Right cardiac atrium (tissue), 5 donors: ENCODE data around the gene C1orf52. TPM values are rescaled to one million over a fixed set of nuclear protein-coding genes. Genes with fewer than 3 reads are reported as not detected.
A peak's percentile ranks its signal among the peaks of the same experiment; 100 is the strongest.

ENCODE experiments used
- ATAC-seq, 2 donors: fragments of 200-7000 bp; cut with Tn5 transposase; one replicate each; pipeline versions ENCODE4 v1.8.0 to v1.9.1; 2020; ENCODE audit warnings: moderate library complexity in 2 of 2, mild to moderate bottlenecking in 1 of 2
- DNase-seq, 3 donors: peaks; one replicate each; pipeline ENCODE4 v3.0.0-alpha.2; 2020
- H3K27ac ChIP-seq: one replicate; pipeline ENCODE4 v1.5.1; 2013; ENCODE audit warnings: mild to moderate bottlenecking, low read length, control low read depth, moderate library complexity
- H3K27me3 ChIP-seq: one replicate; pipeline ENCODE4 v1.6.1; 2013; ENCODE audit not compliant: control insufficient read depth, insufficient read depth
- H3K4me1 ChIP-seq: one replicate; pipeline ENCODE4 v1.6.1; 2013; ENCODE audit warnings: low read length; ENCODE audit not compliant: control insufficient read depth, insufficient read depth
- H3K4me3 ChIP-seq: one replicate; pipeline ENCODE4 v1.5.1; 2013; ENCODE audit warnings: low read length, control low read depth
- H3K9me3 ChIP-seq: one replicate; pipeline ENCODE4 v1.6.1; 2013; ENCODE audit warnings: low read length; ENCODE audit not compliant: control insufficient read depth
- WGBS: extraction: QIAGEN DNeasy Blood & Tissue Kit; methylation state at CpG from one replicate; pipeline ENCODE4 v1.1.7; 2013; 5-methylcytosine and 5-hydroxymethylcytosine counted together
- intact Hi-C, 4 donors: fragments of 100-400 bp; cut with DNase I; formaldehyde crosslinking; loops; one replicate each; pipeline versions ENCODE4 v1.11.0 to v1.14.0; 2022 to 2023
- polyA plus RNA-seq: library from polyadenylated mRNA; stranded (reverse); fragments of 200-250 nt; gene quantifications from one replicate; pipeline ENCODE4 v1.2.3, GENCODE V29; 2013
- total RNA-seq, 4 donors: library from RNA; stranded (reverse); fragmentation: NEBNext Ultra II Directional; extraction: Animal tissue kit (Norgen Biotek cat#: 25700); gene quantifications; one replicate each; pipeline ENCODE4 v1.2.1, GENCODE V29; 2021
- donor health status: healthy with polysubstance abuse.
- donor health status: DM: no; HTN: yes; CAD: no.
- donor health status: DM: no; HTN: no; CAD: no.
- donor health status: DM: no; HTN: yes; CAD: no; lungs with severe emphysema.
- donor health status: DM: yes; HTN: yes; CAD: no.

Gene C1orf52
- total and polyA plus RNA-seq, 5 donors = 15.0 to 20.1 (median 17.5) TPM

DNA sequence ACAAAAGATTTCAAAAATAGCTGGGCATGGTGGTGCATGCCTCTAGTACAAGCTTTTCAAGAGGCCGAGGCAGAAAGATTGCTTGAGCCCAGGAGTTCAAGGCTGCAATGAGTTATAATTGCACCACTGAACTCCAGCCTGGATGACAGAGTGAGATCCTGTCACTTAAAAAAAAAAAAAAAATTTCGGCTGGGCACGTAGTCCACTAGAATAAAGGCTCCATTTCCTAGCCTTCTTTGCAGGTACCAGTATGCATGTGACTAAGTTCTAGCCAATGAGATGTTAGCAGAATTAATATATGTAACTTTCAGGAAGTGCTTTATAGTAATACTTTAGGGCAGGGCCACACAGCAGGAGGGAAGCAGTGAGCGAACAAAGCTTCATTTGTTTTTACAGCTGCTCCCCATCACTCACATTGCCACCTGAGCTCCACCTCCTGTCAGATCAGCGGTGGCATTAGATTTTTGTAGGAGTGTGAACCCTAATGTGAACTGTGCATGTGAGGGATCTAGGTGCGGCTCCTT is 29.8 kb downstream of the C1orf52 start:
- H3K4me3 ChIP-seq = no peak overlapping the region
- 63% methylated on average over 6 of the region's 6 CpGs for WGBS
- peak in 1 of 2 donors; percentile 40 for ATAC-seq
- H3K9me3 ChIP-seq = no peaks in the 10 kb centered on the region
- H3K4me1 ChIP-seq = peaks cover 2% of the 10 kb centered on the region
- H3K27ac ChIP-seq = peak overlapping the region; percentile 89
- H3K27me3 ChIP-seq = no peaks in the 10 kb centered on the region
- intact Hi-C loops = no loop called here
- DNase-seq = no peak

DNA sequence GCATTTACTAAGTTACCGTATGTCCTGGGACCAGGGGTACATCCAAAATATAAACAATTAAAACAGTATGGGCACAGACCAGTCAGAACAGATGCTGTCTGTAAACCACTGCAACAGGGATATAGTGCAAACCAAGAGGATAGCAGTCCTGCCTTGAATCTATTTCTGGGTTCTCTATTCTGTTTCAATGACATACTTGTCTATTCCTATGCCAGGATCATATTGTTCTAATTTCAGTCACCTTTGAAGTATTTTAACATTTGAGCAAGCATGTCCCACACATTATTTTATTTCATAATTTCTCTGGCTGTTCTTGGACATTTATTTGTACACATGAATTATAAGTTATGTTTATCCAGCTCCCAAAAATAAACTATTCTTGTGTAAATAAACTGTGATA is 30.5 kb downstream of the C1orf52 start:
- intact Hi-C loops = no loop called here
- H3K9me3 ChIP-seq = no peaks in the 10 kb centered on the region
- WGBS = 47% methylated on average over 1 of the region's 1 CpG
- H3K27me3 ChIP-seq = no peaks in the 10 kb centered on the region
- DNase-seq = no peak
- peaks cover 2% of the 10 kb centered on the region for H3K4me1 ChIP-seq
- no peak overlapping the region for H3K27ac ChIP-seq
- H3K4me3 ChIP-seq = no peak overlapping the region
- ATAC-seq = peak; percentile 71 to 78

DNA sequence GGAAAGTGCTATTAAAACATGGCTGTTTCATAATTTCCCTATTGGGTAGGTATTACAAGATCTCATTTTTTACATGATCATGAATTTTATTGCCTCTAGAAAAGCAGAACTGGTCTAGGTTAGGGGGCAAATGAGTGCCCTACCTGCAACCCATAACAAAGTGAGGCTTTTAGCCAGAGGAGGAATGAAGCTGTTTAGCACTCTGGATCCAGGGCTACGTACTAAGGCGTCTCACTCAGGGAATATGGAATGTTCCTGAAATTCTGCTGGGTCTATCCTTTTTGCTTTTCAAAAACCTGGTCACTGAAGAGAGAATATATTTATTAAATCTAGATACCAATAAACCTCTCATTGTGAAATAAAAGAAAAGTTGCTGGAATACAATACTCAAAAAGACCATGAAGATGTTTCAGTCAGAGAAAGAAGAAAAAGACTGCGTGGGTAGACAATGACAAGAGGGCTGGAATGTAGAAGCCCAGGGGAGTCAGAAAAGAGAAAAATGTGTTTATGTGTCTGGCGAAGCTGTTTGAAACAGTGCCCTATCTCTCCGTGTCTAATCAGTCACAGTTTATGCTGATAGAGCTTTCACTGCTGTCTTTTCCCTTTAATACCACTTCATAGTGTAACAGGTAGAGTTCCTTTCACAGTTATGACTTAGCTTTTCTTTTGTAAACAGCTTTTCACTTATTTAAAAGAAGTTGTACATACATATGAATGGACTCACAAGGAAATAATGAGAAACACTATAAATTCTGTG is 33.7 kb downstream of the C1orf52 start:
- no peak overlapping the region for H3K4me3 ChIP-seq
- peaks cover 2% of the 10 kb centered on the region for H3K4me1 ChIP-seq
- WGBS = 39% methylated on average over 5 of the region's 5 CpGs
- DNase-seq (no peak), ATAC-seq (no peak)
- H3K9me3 ChIP-seq = no peaks in the 10 kb centered on the region
- intact Hi-C loops = no loop called here
- H3K27me3 ChIP-seq = no peaks in the 10 kb centered on the region
- H3K27ac ChIP-seq = peak overlapping the region; percentile 50

DNA sequence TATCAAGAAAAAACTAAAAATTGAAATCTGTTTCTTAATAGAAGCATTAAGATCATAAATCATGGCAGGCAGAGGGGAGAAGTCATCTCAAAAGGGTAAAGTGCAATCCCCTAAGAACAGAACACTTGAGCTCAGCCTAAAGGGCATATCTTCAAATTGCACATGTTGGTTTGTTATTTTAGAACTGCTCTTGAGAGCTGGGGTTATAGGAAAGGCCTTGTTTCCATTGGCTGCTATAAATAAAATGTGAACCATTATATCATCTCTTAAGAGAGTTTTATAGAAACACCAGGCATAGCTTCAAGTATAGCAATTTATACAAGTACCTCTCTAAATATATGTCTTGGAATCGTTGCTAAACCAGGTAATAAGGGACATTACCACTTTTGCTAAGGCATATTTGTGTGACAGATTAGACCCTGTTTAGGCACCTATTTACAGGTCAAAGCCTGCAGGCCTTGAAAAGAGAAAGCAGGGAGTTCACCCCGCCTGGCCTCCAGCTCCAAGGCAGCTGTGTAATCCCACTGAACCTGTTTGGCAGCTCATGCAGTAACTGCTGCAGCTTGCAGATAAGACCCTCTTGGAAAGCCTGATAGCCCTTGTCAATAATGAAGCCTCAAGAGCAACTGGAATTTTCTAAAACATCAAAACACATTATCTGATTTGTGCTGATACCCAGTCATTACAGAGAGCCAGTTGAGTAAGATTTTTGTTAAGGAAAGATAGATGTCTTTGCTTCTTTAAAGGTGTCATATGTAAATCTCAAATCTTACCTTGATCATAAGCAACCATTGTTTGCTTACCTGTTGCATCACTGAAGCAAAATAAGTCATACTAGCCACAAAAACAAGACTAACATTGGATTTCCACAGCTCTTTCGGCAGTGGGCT is 34.5 kb downstream of the C1orf52 start:
- WGBS = 44% methylated on average over 3 of the region's 3 CpGs
- ATAC-seq (peak; percentile 68 to 72), DNase-seq (no peak)
- intact Hi-C loops = no loop called here
- no peak overlapping the region for H3K4me3 ChIP-seq
- no peaks in the 10 kb centered on the region for H3K27me3 ChIP-seq
- H3K9me3 ChIP-seq = no peaks in the 10 kb centered on the region
- peak overlapping the region; percentile 86 for H3K27ac ChIP-seq
- peaks cover 2% of the 10 kb centered on the region for H3K4me1 ChIP-seq

DNA sequence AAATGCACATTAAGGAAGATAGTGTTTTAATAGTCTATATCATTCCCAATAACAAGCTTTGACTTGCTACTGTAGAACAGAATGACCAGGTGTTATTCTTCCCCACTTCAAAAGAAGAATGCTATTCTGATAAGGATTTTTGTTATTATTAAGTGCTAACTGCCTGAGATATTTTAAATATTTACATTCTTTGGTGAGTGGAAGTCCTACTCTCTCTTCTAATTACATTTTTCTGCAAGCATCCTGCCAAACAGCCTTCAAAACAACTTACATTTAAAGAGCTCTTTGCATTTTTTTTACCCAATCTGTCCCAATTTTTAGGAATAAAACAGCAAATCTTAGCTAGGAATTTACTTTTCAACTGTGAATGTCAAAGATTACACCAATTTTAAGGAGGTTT is 35.2 kb downstream of the C1orf52 start:
- no peaks in the 10 kb centered on the region for H3K27me3 ChIP-seq
- ATAC-seq (no peak), DNase-seq (no peak)
- H3K4me3 ChIP-seq = no peak overlapping the region
- H3K4me1 ChIP-seq = peaks cover 2% of the 10 kb centered on the region
- no peaks in the 10 kb centered on the region for H3K9me3 ChIP-seq
- no peak overlapping the region for H3K27ac ChIP-seq
- intact Hi-C loops = no loop called here

DNA sequence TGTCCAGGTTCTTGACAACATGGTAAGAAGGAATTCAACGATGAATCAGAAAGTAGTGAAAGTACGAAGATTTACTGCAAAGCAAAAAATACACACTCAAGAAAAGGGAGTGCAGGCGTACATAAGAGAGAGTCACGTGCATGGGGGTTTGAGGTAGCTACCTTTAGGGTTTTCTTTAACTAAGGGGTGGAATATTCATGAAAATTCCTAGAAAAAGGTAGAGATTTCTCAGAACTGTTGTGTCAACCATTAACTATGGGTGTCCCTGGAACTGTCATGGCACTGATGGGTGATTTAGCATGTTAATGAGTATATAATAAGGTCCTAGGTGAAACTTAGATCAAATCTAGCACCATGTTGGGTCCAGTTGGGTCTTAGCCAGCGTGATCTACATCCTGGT is 36.1 kb downstream of the C1orf52 start:
- no peaks in the 10 kb centered on the region for H3K9me3 ChIP-seq
- intact Hi-C loops = no loop called here
- no peak overlapping the region for H3K4me3 ChIP-seq
- 66% methylated on average over 5 of the region's 5 CpGs for WGBS
- H3K27ac ChIP-seq = no peak overlapping the region
- ATAC-seq (no peak), DNase-seq (no peak)
- peaks cover 2% of the 10 kb centered on the region for H3K4me1 ChIP-seq
- H3K27me3 ChIP-seq = no peaks in the 10 kb centered on the region

DNA sequence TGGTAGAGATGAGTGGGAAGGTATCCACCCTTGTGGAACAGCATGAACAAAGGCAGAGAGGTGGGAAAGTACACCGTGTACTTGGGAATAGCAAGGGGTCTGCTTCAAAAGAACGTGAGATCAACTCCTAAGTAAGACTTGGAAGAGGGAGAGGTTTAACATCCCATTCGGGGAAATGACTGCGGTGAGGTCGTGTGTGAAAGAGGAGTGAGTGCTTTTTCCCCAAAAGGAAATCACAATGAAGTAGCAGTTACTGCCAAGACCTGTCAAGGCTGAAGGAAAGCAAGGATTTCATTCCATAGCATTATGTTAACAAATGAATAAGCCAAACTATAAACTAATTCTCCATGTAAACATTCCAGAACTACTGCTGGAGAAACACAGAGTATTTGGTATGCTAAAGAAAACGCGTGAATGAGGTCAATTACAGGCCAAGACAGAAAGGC is 38.7 kb downstream of the C1orf52 start:
- DNase-seq (no peak), ATAC-seq (no peak)
- H3K27ac ChIP-seq = no peak overlapping the region
- intact Hi-C loops = no loop called here
- no peak overlapping the region for H3K4me3 ChIP-seq
- H3K27me3 ChIP-seq = no peaks in the 10 kb centered on the region
- H3K9me3 ChIP-seq = no peaks in the 10 kb centered on the region
- H3K4me1 ChIP-seq = peaks cover 2% of the 10 kb centered on the region
- 18% methylated on average over 7 of the region's 7 CpGs for WGBS

DNA sequence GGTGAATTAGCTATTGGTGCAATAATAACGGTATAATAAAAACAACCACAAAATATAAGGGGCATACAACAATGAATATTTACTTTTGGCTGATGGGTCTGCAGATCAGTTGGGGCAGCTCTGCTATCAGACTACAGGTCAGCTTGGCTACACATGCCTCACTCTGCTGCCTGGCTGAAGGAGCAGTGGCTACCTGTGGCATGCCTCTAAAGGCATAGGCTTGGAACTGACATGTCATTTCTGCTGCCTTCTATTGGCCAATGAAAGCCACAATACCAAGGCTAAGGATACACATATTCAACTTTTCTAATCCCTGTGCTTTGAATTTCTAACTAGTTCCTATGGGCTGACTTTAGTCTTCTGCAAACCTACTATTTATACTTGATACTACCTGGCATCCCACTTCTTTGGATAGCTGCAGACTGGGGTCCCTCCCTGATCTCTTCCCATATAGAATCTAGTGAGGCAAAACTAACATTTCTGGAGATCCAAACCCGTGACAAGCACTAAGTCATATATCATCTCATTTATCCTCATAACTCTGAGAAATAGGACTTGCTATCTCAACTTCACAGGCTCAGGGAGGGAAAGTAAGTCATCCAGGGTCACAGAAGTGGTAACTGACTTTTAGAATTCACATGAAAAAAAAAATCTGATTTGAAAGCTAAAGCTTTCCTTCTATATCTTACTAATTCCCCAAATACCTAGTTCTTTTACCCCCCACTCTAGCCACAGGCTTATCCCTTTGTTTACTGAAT is 39.4 kb downstream of the C1orf52 start:
- no peak for ATAC-seq
- DNase-seq = no peak
- H3K4me3 ChIP-seq = no peak overlapping the region
- H3K27ac ChIP-seq = no peak overlapping the region
- H3K4me1 ChIP-seq = peaks cover 1% of the 10 kb centered on the region
- no peaks in the 10 kb centered on the region for H3K27me3 ChIP-seq
- 83% methylated on average over 2 of the region's 2 CpGs for WGBS
- intact Hi-C loops = no loop called here
- no peaks in the 10 kb centered on the region for H3K9me3 ChIP-seq

DNA sequence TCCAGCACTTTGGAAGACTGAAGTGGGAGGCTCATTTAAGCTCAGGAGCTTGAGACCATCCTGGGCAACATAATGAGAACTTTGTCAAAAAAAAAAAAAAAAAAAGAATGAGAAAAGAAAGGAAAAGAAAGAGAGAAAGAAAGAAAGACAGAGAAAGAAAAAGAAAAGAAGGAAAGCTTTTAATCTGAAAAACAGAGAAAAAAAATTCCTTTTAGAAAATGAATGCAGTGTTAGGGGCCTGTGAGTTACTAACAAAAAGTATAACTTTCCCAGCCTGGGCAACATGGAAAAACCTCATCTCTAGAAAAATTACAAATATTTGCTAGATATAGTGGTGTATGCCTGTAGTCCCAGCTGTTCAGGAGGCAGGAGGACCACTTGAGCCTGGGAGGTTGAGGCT is 42.8 kb downstream of the C1orf52 start:
- no peak for ATAC-seq
- intact Hi-C loops = no loop called here

DNA sequence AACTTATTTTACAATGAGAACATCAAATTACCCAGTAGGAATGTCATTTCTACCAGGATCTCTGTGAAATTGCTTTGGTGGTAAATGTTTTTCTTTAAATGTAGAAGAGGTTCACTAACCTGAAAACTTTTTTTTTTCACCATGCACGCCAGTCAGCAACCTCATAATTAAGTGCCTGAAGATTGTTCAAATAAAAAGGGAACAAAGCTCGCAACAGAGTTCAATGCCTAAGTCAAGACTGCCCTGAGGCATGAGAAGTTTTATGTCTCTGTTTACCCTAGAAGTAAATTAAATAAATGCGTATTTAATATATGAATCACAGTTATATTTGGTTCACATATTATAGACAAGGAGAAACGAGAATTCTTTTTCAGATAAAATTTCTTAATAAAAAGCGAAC is 44.8 kb downstream of the C1orf52 start:
- Histone ChIP-seq H3K27me3 (no peaks in the 10 kb centered on the region), H3K27ac (no peak overlapping the region), H3K9me3 (no peaks in the 10 kb centered on the region), H3K4me3 (no peak overlapping the region), H3K4me1 (no peaks in the 10 kb centered on the region)
- DNase-seq (no peak), ATAC-seq (no peak)
- 82% methylated on average over 5 of the region's 5 CpGs for WGBS
- intact Hi-C loops = no loop called here

More for the DNA sequence above, 42.8 kb downstream of the C1orf52 start:
- Histone ChIP-seq H3K27ac (no peak overlapping the region), H3K4me1 (no peaks in the 10 kb centered on the region), H3K27me3 (no peaks in the 10 kb centered on the region), H3K4me3 (no peak overlapping the region), H3K9me3 (no peaks in the 10 kb centered on the region)
- no peak for DNase-seq
